ENCODE measurements around the gene CCDC83.
"Not testable (repeated sequence)": the region's sequence is repeated elsewhere in the genome, so short reads cannot be mapped to it uniquely, and the experiment has no call there.

CCDC83 gene

DNA sequence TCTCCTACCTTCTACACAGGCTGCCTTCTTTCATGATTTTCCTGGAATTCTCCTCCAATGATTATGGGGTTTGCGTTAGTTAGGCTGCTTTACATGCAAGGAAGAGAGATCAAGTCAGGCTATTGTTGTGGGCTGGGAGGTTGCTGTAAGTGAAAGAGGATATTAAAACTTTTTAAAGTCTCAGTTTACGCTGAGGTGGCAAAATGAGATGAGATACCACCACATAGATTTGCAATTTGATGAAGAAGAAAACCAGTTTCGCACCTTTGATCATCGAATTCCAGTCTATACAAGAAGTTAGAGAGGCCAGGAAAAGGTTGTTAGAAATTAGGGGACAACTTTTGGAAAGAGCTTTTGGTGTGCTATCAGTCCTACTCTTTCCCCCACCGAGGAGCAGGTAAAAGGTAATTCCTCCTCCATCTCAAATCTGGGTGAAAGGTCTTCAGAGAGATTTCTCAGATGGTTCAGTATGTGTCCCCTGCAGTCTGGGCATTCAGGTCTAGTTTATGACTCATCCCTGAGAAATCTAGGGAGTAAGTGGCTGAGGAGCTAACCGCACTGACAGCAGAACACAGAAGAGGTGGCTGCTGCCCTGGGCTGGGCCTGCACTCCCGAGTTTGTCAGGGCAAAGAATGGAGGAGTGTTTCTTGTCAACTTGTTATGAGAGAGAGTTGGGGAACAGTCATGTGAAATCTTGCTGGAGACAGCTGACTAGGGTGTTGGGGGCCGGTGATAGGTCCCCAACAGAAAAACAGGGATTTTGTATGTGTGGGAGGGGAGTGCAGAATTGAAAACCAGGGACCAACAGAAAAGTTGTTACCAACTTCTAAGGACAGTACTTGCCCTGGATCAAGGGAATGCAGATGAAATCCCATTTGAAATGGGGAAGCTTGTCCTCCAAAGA lies 34.7 kb downstream of the CCDC83 start:
- no peak for DNase-seq

DNA sequence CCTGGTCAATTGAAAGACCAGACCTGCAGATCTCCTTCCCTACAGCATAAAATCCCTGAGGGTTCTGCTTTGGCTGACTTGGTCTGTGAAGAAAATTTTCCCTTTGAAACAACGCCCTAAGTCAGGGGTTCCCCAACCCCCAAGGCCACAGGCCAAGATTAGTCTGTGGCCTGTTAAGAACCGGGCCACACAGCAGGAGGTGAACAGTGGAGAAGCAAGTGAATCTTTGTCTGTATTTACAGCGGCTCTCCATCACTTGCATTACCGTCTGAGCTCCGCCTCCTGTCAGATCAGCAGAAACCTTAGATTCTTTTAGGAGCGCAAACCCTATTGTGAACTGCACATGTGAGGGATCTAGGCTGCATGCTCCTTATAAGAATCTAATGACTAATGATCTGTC lies 38.2 kb downstream of the CCDC83 start:
- DNase-seq = no peak

GRCh38 chr11:85896876-85897275 lies 41.7 kb downstream of the CCDC83 start:
- no peak for DNase-seq

DNA sequence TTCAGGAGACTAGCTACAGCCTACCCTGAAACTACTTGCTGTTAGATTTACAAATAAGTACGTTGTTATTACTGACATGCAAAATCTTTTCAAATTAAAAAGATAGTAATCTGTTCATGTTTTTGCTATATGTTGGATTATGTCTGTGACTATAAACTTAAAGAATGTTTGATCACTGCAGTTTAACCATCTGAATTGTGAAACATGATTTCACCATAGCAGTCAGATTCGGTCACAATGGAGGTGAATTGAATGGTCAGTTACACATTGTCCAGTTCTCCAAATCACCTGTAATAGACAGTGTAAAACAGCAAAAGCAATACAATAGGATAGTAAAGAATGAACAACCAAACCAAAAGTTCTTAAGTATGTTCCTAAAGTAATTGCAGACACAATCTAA lies 43.3 kb downstream of the CCDC83 start:
- no peak for DNase-seq

DNA sequence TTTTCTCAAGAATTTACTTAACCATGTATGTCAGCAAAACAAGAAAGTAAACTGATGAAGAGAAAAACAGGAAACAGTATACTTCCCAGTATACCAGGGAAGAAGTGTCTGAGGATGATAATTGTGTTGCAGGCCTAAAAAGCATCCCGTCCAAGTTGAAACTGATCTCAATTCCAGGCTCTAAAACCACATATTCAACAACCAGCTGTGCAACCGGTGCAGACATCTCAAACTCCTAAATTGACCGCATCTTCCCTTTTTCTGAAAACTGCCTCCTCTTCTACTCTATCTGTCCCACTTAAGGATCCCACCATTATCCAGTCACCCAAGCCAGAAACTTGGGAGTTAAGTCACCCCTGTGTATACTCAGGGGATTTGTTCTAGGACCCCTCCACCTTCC lies 47.2 kb downstream of the CCDC83 start:
- no peak for DNase-seq

- DNase-seq = no peak
Measured at GRCh38 chr11:85903406-85903805, 48.2 kb downstream of the CCDC83 start.

DNA sequence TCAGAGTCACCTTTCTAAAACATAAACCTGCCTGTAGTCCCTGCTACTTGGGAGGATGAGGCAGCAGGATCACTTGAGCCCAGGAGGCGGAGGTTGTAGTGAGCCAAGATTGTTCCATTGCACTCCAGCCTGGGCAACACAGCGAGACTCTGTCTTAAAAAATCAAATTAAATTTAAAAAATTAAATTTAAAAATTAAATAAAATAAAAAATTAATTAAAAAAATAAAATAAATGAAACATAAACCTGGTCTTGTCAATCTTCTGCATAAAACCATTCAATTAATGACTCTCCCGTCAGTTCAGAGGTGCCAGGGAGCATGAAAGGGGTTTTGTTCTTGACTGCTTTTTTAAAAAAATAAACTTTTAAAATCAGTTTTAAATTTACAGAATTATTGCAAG lies 48.6 kb downstream of the CCDC83 start:
- no peak for DNase-seq

- no peak for DNase-seq
Measured at GRCh38 chr11:85912414-85912813, 57.2 kb downstream of the CCDC83 start.

DNA sequence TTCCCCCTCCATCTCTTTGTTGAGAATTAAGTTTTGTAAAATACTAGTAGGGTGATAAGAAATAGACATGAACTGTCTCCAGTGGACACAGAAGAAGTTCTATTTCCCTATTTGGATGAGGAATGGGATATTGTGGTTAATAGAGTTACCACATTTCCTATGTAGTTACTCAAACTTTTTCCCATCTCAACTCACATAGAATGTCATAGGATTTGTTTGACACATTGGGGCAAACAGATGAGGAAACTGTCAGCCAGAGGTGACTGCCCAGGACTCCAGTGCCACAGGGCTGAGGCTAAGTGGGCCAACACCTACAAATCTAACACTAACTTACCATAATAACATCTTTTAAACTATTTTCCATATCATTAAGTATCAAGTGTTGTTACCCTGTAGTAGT lies 58.3 kb downstream of the CCDC83 start:
- DNase-seq = no peak

GRCh38 chr11:85914425-85914824 lies 59.2 kb downstream of the CCDC83 start:
- DNase-seq = no peak

DNA sequence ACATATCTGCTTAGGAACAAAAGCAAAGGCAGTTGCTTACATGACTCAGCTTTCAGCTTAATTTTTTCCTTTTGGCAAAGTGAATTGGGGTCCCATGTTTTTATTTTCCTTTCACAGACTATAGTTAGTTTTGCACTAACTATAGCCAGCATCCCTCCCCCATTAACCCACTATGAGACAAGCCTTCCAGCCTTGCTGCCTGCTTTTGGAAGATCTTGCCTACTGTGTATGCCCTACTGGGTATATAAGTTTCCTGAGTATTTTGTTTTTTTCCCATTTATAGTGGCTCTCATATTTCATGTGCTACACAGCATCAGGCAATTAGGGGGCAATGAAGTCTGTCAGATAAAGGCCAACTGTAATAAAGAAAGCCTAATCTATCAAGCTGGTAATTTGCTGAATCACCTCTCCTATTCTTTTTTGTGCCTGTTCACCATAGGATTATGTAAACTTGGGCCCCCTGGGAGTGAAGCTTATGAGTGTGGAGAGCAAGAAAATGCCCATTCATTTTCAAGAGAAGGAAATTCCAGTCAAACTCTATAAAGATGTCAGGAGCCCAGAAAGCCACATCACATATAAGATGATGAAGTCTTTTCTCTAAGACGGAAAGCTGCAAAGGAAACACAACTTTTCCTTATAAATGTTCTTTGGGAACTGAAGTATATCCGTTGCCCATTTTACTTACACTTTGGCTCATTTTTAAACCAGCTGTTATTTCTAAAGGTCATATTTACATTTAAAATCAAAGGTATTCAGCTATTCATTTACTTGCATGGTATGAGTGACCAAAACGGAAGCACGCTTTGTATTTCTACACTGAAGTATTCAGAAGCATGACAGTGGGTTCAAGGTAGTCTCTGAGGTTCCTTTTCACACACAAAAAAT lies 64.0 kb downstream of the CCDC83 start:
- DNase-seq = no peak

DNA sequence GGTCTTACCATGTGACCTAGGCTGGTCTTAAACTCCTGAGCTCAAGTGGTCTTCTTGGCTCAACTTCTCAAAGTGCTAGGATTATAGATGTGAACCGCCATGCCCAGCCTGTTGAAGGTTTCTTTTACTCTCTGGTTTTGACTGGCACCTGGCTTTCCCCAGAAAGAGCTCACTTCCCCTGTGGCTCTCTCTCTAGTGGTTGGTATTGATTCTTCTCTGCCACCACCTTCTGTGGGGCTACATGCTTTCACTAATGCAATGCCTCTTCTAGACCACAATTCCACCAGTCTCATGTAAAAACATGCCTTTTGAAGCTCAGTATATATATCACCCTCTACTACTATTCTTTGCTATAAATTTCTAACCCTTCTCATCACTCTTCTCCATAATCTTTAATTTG lies 67.2 kb downstream of the CCDC83 start:
- DNase-seq = no peak

DNA sequence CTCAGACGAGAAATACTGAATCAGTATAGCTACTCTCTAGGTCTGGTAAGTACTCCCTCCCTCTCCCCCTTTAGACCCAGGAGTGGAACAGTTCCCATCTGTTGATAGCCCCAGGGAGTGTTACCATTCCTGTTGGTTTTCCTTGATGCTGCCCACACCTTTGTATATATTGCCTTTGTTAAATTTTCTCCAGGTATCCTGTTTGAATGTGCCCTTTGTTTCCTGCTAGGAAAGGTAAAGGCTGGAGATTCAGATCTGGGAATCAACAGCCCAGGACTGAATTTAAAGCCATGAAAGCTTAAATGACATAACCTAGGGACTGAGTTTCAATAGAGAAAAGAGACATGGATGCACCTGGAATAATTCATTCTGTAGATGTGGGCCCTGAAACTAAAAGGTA lies 68.3 kb downstream of the CCDC83 start:
- no peak for DNase-seq

DNA sequence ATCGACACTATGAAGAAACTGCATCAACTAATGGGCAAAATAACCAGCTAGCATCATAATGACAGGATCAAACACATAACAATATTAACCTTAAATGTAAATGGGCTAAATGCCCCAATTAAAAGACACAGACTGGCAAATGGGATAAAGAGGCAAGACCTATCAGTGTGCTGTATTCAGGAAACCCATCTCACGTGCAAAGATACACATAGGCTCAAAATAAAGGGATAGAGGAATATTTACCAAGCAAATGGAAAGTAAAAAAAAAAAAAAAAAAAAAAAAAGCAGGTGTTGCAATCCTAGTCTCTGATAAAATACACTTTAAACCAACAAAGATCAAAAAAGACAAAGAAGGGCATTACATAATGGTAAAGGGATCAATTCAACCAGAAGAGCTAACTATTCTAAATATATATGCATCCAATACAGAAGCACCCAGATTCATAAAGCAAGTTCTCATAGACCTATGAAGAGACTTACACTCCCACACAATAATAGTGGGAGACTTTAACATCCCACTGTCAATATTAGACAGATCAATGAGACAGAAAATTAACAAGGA lies 71.6 kb downstream of the CCDC83 start:
- not testable (repeated sequence) for DNase-seq

DNA sequence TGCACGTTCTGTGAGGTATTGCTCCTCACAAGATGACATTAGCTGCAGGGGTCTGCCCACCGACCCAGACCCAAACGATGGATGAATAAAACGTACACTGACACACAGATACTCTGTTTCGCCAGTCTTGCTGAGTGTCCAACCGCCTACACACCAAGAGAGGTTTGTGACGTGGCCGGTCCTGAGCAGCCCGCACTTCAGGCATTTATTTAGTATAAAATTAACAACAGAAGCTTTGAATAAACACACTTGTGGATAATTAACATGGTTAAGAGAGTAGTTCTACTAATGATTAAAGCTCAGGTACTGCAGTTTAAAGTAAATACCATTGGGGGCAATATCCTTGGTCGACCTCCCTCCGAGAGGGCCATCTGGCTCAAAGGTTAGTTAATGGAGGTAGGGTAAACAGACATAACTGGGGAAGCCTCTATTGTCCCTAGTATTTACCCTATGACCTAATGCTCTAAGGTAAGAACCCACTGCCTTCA lies 75.7 kb downstream of the CCDC83 start:
- no peak for DNase-seq

- DNase-seq = no peak
Measured at GRCh38 chr11:85934596-85935169, 79.5 kb downstream of the CCDC83 start.

DNA sequence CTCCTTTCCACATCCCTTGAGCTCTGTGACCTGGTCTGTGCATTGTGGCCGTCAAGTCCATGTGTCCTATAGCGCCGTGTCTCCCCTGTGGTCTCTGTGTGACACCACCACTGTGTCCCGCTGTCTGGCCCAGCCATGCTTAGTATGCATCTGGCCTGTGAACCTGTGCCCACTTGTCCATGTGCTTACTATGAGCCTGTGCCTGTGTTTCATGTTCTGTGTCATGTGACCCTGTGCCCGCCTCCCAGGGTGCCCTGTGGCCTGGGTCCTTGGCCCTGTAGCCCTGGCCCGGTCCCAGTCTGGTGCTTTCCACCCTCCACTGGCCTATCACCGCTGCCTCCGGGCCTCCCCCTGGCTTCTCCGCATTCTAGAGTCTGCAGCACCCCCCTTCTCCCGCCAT lies 80.6 kb downstream of the CCDC83 start:
- no peak for DNase-seq

GRCh38 chr11:85937835-85938234 lies 82.7 kb downstream of the CCDC83 start:
- no peak for DNase-seq

- DNase-seq = no peak
Measured at GRCh38 chr11:85939099-85940015, 84.2 kb downstream of the CCDC83 start.

GRCh38 chr11:85941380-85941973 lies 86.3 kb downstream of the CCDC83 start:
- peak; percentile 41 to 79 for DNase-seq

DNA sequence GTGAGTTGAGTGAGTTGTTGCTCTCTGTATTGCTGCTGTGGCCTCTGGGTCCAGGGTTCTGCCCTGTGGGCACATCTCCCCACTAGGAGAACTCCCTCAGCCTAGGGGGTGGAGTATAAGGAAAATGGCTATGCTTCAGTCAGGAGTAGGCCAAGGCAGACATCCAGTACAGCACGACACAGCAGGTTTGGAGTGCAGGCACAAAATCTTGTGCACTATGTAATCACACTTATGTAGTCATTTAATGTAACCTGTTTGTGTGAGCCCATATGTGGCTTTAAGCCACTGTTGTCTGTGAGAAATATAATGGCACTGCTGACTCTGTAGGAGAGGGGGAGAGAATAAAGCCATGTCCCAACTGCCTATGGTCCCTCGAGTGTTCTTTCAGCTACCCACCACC lies 90.1 kb downstream of the CCDC83 start:
- DNase-seq = no peak

All from hippocampal formation (tissue), 2 donors.